ENCODE measurements around the gene ERCC3.
"Not testable (repeated sequence)": the region's sequence is repeated elsewhere in the genome, so short reads cannot be mapped to it uniquely, and the experiment has no call there.

Gene ERCC3

GRCh38 chr2:127278959-127279358 lies 15.0 kb downstream of the ERCC3 start:
- peak; percentile 43 for DNase-seq

GRCh38 chr2:127277028-127277427 lies 16.9 kb downstream of the ERCC3 start:
- DNase-seq: no peak

- no peak for DNase-seq
Measured at GRCh38 chr2:127275789-127276188, 18.2 kb downstream of the ERCC3 start.

- DNase-seq: no peak
Measured at GRCh38 chr2:127275356-127275755, 18.6 kb downstream of the ERCC3 start.

GRCh38 chr2:127270663-127271062 lies 23.3 kb downstream of the ERCC3 start:
- DNase-seq: no peak

- DNase-seq: no peak
Measured at GRCh38 chr2:127261804-127262406, 32.0 kb downstream of the ERCC3 start.

GRCh38 chr2:127259355-127259754 lies 34.6 kb downstream of the ERCC3 start:
- no peak for DNase-seq

GRCh38 chr2:127256866-127257265 lies 37.1 kb downstream of the ERCC3 start:
- DNase-seq: no peak

GRCh38 chr2:127256381-127256780 lies 37.6 kb downstream of the ERCC3 start:
- DNase-seq: no peak

- no peak for DNase-seq
Measured at GRCh38 chr2:127255721-127256120, 38.2 kb downstream of the ERCC3 start.

GRCh38 chr2:127255146-127255545 lies 38.8 kb downstream of the ERCC3 start:
- no peak for DNase-seq

- DNase-seq: no peak
Measured at GRCh38 chr2:127254386-127254981, 39.5 kb downstream of the ERCC3 start.

GRCh38 chr2:127241184-127241583 lies 52.8 kb downstream of the ERCC3 start:
- peak; percentile 71 for DNase-seq

- no peak for DNase-seq
Measured at GRCh38 chr2:127239395-127239794, 54.5 kb downstream of the ERCC3 start.

GRCh38 chr2:127237768-127238167 lies 56.2 kb downstream of the ERCC3 start:
- not testable (repeated sequence) for DNase-seq

- no peak for DNase-seq
Measured at GRCh38 chr2:127235082-127235702, 58.8 kb downstream of the ERCC3 start.

GRCh38 chr2:127233710-127234109 lies 60.2 kb downstream of the ERCC3 start:
- peak; percentile 72 for DNase-seq

GRCh38 chr2:127231130-127231865 lies 62.6 kb downstream of the ERCC3 start:
- DNase-seq: no peak

- DNase-seq: no peak
Measured at GRCh38 chr2:127229555-127229954, 64.4 kb downstream of the ERCC3 start.

GRCh38 chr2:127228102-127228501 lies 65.8 kb downstream of the ERCC3 start:
- DNase-seq: no peak

- not testable (repeated sequence) for DNase-seq
Measured at GRCh38 chr2:127227264-127227660, 66.7 kb downstream of the ERCC3 start.

- peak; percentile 62 for DNase-seq
Measured at GRCh38 chr2:127226520-127227263, 67.3 kb downstream of the ERCC3 start.

GRCh38 chr2:127226132-127226519 lies 67.8 kb downstream of the ERCC3 start:
- no peak for DNase-seq

Data from suppressor macrophage treated with lipopolysaccharide for 4 hours (primary cell).